ENCODE measurements around the gene PLEKHH1. TPM values are rescaled to one million over a fixed set of nuclear protein-coding genes. Genes with fewer than 3 reads are reported as not detected.

Gene PLEKHH1
- total and polyA plus RNA-seq, 9 of the 15 experiments (the other 6 are each of a cell fraction or from before 2014, with no cell fraction given), result 0.76 to 5.9 (median 2.9) TPM

GRCh38 chr14:67541448-67542387 lies 8.6 kb downstream of the PLEKHH1 start (continued):
- TF ChIP-seq, protein P1, sequence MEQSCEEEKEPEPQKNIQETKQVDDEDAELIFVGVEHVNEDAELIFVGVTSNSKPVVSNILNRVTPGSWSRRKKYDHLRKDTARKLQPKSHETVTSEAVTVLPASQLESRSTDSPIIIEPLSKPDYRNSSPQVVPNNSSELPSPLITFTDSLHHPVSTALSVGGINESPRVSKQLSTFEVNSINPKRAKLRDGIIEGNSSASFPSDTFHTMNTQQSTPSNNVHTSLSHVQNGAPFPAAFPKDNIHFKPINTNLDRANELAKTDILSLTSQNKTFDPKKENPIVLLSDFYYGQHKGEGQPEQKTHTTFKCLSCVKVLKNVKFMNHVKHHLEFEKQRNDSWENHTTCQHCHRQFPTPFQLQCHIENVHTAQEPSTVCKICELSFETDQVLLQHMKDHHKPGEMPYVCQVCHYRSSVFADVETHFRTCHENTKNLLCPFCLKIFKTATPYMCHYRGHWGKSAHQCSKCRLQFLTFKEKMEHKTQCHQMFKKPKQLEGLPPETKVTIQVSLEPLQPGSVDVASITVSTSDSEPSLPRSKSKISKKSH (CRISPR knock-in tag; IDR thresholded peaks at IDR 0.05), result no peak
- no peak for TF ChIP-seq ZBTB2 (IDR thresholded peaks at IDR 0.05)
- no peak for TF ChIP-seq FOSL1 (tag; conservative IDR thresholded peaks at IDR 0.05)
- 0 out of 2 replicates have a peak, but pooled peaks have one; percentile 19 for TF ChIP-seq EGR1 (conservative IDR thresholded peaks at IDR 0.05)
- peak; percentile 74 for TF ChIP-seq SUPT5H (IDR thresholded peaks at IDR 0.05)
- TF ChIP-seq RBFOX2 (IDR thresholded peaks at IDR 0.05; ENCODE audit: low read depth, low read length), result peak; percentile 70
- no peak for TF ChIP-seq ETV5 (CRISPR knock-in tag; IDR thresholded peaks at IDR 0.05; ENCODE audit: low read depth)
- TF ChIP-seq TBP (optimal IDR thresholded peaks at IDR 0.05; ENCODE audit: low read depth, low read length), result peak; percentile 50
- TF ChIP-seq BRD4 (IDR thresholded peaks at IDR 0.05), result no peak
- TF ChIP-seq RBBP5 (IDR thresholded peaks at IDR 0.05; ENCODE audit: borderline replicate concordance, insufficient read depth, low read length, poor library complexity, severe bottlenecking), result no peak
- peak; percentile 75; the same call in 1 of the 2 replicates for TF ChIP-seq EHMT2 (IDR thresholded peaks at IDR 0.05)
- TF ChIP-seq CCNT2 (IDR thresholded peaks at IDR 0.05; ENCODE audit: borderline replicate concordance, extremely low read depth, insufficient read length, low read depth, low read length), result no peak
- TF ChIP-seq KLF1 (tag; IDR thresholded peaks at IDR 0.05), result no peak
- no peak for TF ChIP-seq ZNF324 (CRISPR knock-in tag; IDR thresholded peaks at IDR 0.05)
- no peak for TF ChIP-seq NR1H2 (CRISPR knock-in tag; IDR thresholded peaks at IDR 0.05)
- no peak for TF ChIP-seq EWSR1 (IDR thresholded peaks at IDR 0.05; ENCODE audit: borderline replicate concordance, low read depth, partially characterized antibody)
- no peak for TF ChIP-seq HDGF (IDR thresholded peaks at IDR 0.05)
- 0 out of 2 replicates have a peak, but pooled peaks have one; percentile 44 for TF ChIP-seq ZNF592 (IDR thresholded peaks at IDR 0.05)
- no peak for TF ChIP-seq PRMT5 (CRISPR knock-in tag; IDR thresholded peaks at IDR 0.05)
- TF ChIP-seq YBX1 (IDR thresholded peaks at IDR 0.05), result no peak
- TF ChIP-seq SMARCE1 (IDR thresholded peaks at IDR 0.05), result no peak
- TF ChIP-seq TEAD2 (tag; IDR thresholded peaks at IDR 0.05), result no peak

Data from K562 (cell line).